Testis (tissue), 3 donors: ENCODE results near the gene PARL. TPM values are rescaled to one million over a fixed set of nuclear protein-coding genes. Genes with fewer than 3 reads are reported as not detected.

ENCODE experiments used
- DNase-seq: peaks from one replicate; pipeline ENCODE4 v3.0.0-alpha.2; 2019
- H3K27ac ChIP-seq, 2 donors: fragments of 200-600 bp; sonication (generic); one replicate each; pipeline ENCODE4 v1.5.1; 2019
- H3K27me3 ChIP-seq: fragments of 200-600 bp; sonication (generic); one replicate; pipeline ENCODE4 v1.5.1; 2019
- H3K36me3 ChIP-seq: fragments of 200-600 bp; sonication (generic); one replicate; pipeline ENCODE4 v1.5.1; 2017; ENCODE audit warnings: low read depth; ENCODE audit errors: missing control alignments
- H3K4me1 ChIP-seq: fragments of 200-600 bp; sonication (generic); one replicate; pipeline ENCODE4 v1.5.1; 2019
- H3K4me3 ChIP-seq, 2 donors: fragments of 200-600 bp; sonication (generic); one replicate each; pipeline ENCODE4 v1.5.1; 2017 to 2019
- H3K9me3 ChIP-seq: fragments of 200-600 bp; sonication (generic); one replicate; pipeline ENCODE4 v1.5.1; 2017
- CTCF ChIP-seq, 3 experiments: fragments of 450-650 bp in 2 of 3; fragments of 200-600 bp in 1 of 3; sonication (generic) in 1 of 3; IDR thresholded peaks; one replicate each; pipeline ENCODE4 v1.5.1; 2016 to 2019; ENCODE audit warnings: antibody characterized with exemption in 3 of 3, mild to moderate bottlenecking in 2 of 3, moderate library complexity in 1 of 3
- POLR2A ChIP-seq: fragments of 450-650 bp; IDR thresholded peaks from one replicate; pipeline ENCODE4 v1.6.1; 2017; ENCODE audit warnings: antibody characterized with exemption, mild to moderate bottlenecking, moderate library complexity
- WGBS, 2 donors: methylation state at CpG; one replicate each; pipeline ENCODE4 v1.1.5; 2018; 5-methylcytosine and 5-hydroxymethylcytosine counted together
- intact Hi-C: fragments of 100-400 bp; cut with DNase I; formaldehyde crosslinking; loops from one replicate; pipeline ENCODE4 v1.15.1; 2023; ENCODE audit warnings: low total_unique reads
- polyA plus RNA-seq: library from polyadenylated mRNA; stranded (reverse); fragments of 350-450 nt; fragmentation: Illumina TruSeq; extraction: RNeasy Lipid Tissue Mini Kit (QIAGEN cat#74804); gene quantifications from one replicate; pipeline ENCODE4 v1.2.3, GENCODE V29; 2014; ENCODE audit warnings: low read depth, low replicate concordance; ENCODE audit not compliant: insufficient read depth
- total RNA-seq, 2 donors: library from RNA; depleted of rRNA; stranded (reverse); fragments of >200 nt; gene quantifications; one replicate each; pipeline ENCODE4 v1.2.3, GENCODE V29; 2016

The PARL gene
- total and polyA plus RNA-seq, 3 donors from 2014 or later = 55.5 to 64.2 (median 57.6) TPM

- Histone ChIP-seq H3K27ac (no peak overlapping the region), H3K4me1 (peaks cover 3% of the 10 kb centered on the region), H3K4me3 (no peak overlapping the region), H3K27me3 (no peaks in the 10 kb centered on the region), H3K9me3 (no peaks in the 10 kb centered on the region), H3K36me3 (no peaks in the 10 kb centered on the region)
- DNase-seq = no peak
- intact Hi-C loops = no loop called here
- TF ChIP-seq POLR2A = no peak
- WGBS, 2 donors = 68 to 87% methylated on average over 5 of the region's 5 CpGs
These were observed 85.2 kb downstream of the PARL start for GRCh38 chr3:183799461-183799860.

GRCh38 chr3:183797996-183798395 is 86.7 kb downstream of the PARL start:
- H3K4me1 ChIP-seq = peaks cover 3% of the 10 kb centered on the region
- H3K27ac ChIP-seq = no peak overlapping the region
- no peak for TF ChIP-seq CTCF (IDR thresholded peaks at IDR 0.05)
- TF ChIP-seq POLR2A = no peak
- DNase-seq = no peak
- no peaks in the 10 kb centered on the region for H3K27me3 ChIP-seq
- no peaks in the 10 kb centered on the region for H3K9me3 ChIP-seq
- H3K36me3 ChIP-seq = no peaks in the 10 kb centered on the region
- no peak overlapping the region for H3K4me3 ChIP-seq
- intact Hi-C loops = no loop called here
- 68 to 78% methylated on average over 6 to 9 of the region's 9 CpGs for WGBS, 2 donors

GRCh38 chr3:183796372-183796771 is 88.3 kb downstream of the PARL start:
- DNase-seq = no peak
- WGBS, 2 donors = 87 to 91% methylated on average over 6 of the region's 6 CpGs
- TF ChIP-seq CTCF (IDR thresholded peaks at IDR 0.05) (no peak), POLR2A (no peak)

GRCh38 chr3:183794452-183794851 is 90.2 kb downstream of the PARL start:
- Histone ChIP-seq H3K27ac (no peak overlapping the region), H3K27me3 (no peaks in the 10 kb centered on the region), H3K4me1 (no peaks in the 10 kb centered on the region), H3K4me3 (no peak overlapping the region), H3K36me3 (no peaks in the 10 kb centered on the region), H3K9me3 (no peaks in the 10 kb centered on the region)
- WGBS, 2 donors = 93 to 97% methylated on average over 4 of the region's 4 CpGs
- intact Hi-C loops = no loop called here
- DNase-seq = no peak
- no peak for TF ChIP-seq POLR2A
- TF ChIP-seq CTCF (IDR thresholded peaks at IDR 0.05) = no peak

More at GRCh38 chr3:183796372-183796771, 88.3 kb downstream of the PARL start:
- Histone ChIP-seq H3K36me3 (no peaks in the 10 kb centered on the region), H3K9me3 (no peaks in the 10 kb centered on the region), H3K27ac (no peak overlapping the region), H3K27me3 (no peaks in the 10 kb centered on the region), H3K4me1 (peaks cover 3% of the 10 kb centered on the region), H3K4me3 (no peak overlapping the region)
- intact Hi-C loops = no loop called here

GRCh38 chr3:183792976-183793375 is 91.7 kb downstream of the PARL start:
- no peak overlapping the region for H3K27ac ChIP-seq
- TF ChIP-seq POLR2A = no peak
- no peak for TF ChIP-seq CTCF (IDR thresholded peaks at IDR 0.05)
- H3K4me1 ChIP-seq = no peaks in the 10 kb centered on the region
- H3K36me3 ChIP-seq = no peaks in the 10 kb centered on the region
- WGBS, 2 donors = 84 to 87% methylated on average over 6 of the region's 6 CpGs
- H3K27me3 ChIP-seq = no peaks in the 10 kb centered on the region
- H3K9me3 ChIP-seq = no peaks in the 10 kb centered on the region
- no peak overlapping the region for H3K4me3 ChIP-seq
- DNase-seq = no peak
- intact Hi-C loops = no loop called here
